ENCODE measurements around the gene OR51G1.

The OR51G1 gene

GRCh38 chr11:4887591-4887990, 36.5 kb downstream of the OR51G1 start:
- Histone ChIP-seq H3K4me3 (ENCODE audit: low read depth in 1 of 2, low read length in 2 of 2) (no peak overlapping the region), H3K79me2 (ENCODE audit: insufficient read depth, low read length) (no peaks in the 10 kb centered on the region), H3K4me2 (ENCODE audit: insufficient read depth, low read length) (no peak overlapping the region), H4K20me1 (ENCODE audit: insufficient read depth, low read length) (no peaks in the 10 kb centered on the region), H2AFZ (ENCODE audit: low read depth, low read length) (no peak overlapping the region), H3K36me3 (ENCODE audit: insufficient read depth, low read length) (no peaks in the 10 kb centered on the region), H3K27ac (ENCODE audit: low read length) (no peak overlapping the region), H3K4me1 (ENCODE audit: insufficient read depth, low read length) (no peaks in the 10 kb centered on the region), H3K9me3 (ENCODE audit: insufficient read depth, low read length, severe bottlenecking) (no peaks in the 10 kb centered on the region), H3K27me3 (ENCODE audit: insufficient read depth, low read length, poor library complexity) (peaks cover 8% of the 10 kb centered on the region), H3K9ac (ENCODE audit: low read depth, low read length) (no peak overlapping the region)
- no peak for ATAC-seq (ENCODE audit: insufficient read depth, low read depth)
- no peak for DNase-seq
- TF ChIP-seq CTCF (IDR thresholded peaks at IDR 0.05; ENCODE audit: borderline replicate concordance, extremely low read depth, low read length, poor library complexity, severe bottlenecking): no peak
- no peak for TF ChIP-seq EZH2 (IDR thresholded peaks at IDR 0.05; ENCODE audit: borderline replicate concordance, low read depth, low read length, severe bottlenecking)

- ATAC-seq (ENCODE audit: insufficient read depth, low read depth) (no peak), DNase-seq (no peak)
- Histone ChIP-seq H3K9ac (ENCODE audit: low read depth, low read length) (no peak overlapping the region), H3K9me3 (ENCODE audit: insufficient read depth, low read length, severe bottlenecking) (no peaks in the 10 kb centered on the region), H3K4me1 (ENCODE audit: insufficient read depth, low read length) (no peaks in the 10 kb centered on the region), H3K4me2 (ENCODE audit: insufficient read depth, low read length) (no peak overlapping the region), H3K36me3 (ENCODE audit: insufficient read depth, low read length) (no peaks in the 10 kb centered on the region), H3K79me2 (ENCODE audit: insufficient read depth, low read length) (no peaks in the 10 kb centered on the region), H3K4me3 (ENCODE audit: low read depth in 1 of 2, low read length in 2 of 2) (no peak overlapping the region), H4K20me1 (ENCODE audit: insufficient read depth, low read length) (no peaks in the 10 kb centered on the region), H3K27me3 (ENCODE audit: insufficient read depth, low read length, poor library complexity) (peaks cover 8% of the 10 kb centered on the region), H2AFZ (ENCODE audit: low read depth, low read length) (no peak overlapping the region), H3K27ac (ENCODE audit: low read length) (no peak overlapping the region)
- no peak for TF ChIP-seq CTCF (IDR thresholded peaks at IDR 0.05; ENCODE audit: borderline replicate concordance, extremely low read depth, low read length, poor library complexity, severe bottlenecking)
- no peak for TF ChIP-seq EZH2 (IDR thresholded peaks at IDR 0.05; ENCODE audit: borderline replicate concordance, low read depth, low read length, severe bottlenecking)
These were observed 38.0 kb downstream of the OR51G1 start for GRCh38 chr11:4886186-4886585.

GRCh38 chr11:4884361-4884760, 39.8 kb downstream of the OR51G1 start:
- H3K27me3 ChIP-seq (ENCODE audit: insufficient read depth, low read length, poor library complexity): peaks cover 12% of the 10 kb centered on the region
- no peak overlapping the region for H3K27ac ChIP-seq (ENCODE audit: low read length)
- no peaks in the 10 kb centered on the region for H4K20me1 ChIP-seq (ENCODE audit: insufficient read depth, low read length)
- no peak overlapping the region for H2AFZ ChIP-seq (ENCODE audit: low read depth, low read length)
- H3K9ac ChIP-seq (ENCODE audit: low read depth, low read length): no peak overlapping the region
- no peaks in the 10 kb centered on the region for H3K79me2 ChIP-seq (ENCODE audit: insufficient read depth, low read length)
- DNase-seq (no peak), ATAC-seq (ENCODE audit: insufficient read depth, low read depth) (no peak)
- TF ChIP-seq CTCF (IDR thresholded peaks at IDR 0.05; ENCODE audit: borderline replicate concordance, extremely low read depth, low read length, poor library complexity, severe bottlenecking): no peak
- TF ChIP-seq EZH2 (IDR thresholded peaks at IDR 0.05; ENCODE audit: borderline replicate concordance, low read depth, low read length, severe bottlenecking): no peak
- no peaks in the 10 kb centered on the region for H3K9me3 ChIP-seq (ENCODE audit: insufficient read depth, low read length, severe bottlenecking)
- no peaks in the 10 kb centered on the region for H3K36me3 ChIP-seq (ENCODE audit: insufficient read depth, low read length)
- H3K4me1 ChIP-seq (ENCODE audit: insufficient read depth, low read length): no peaks in the 10 kb centered on the region
- no peak overlapping the region for H3K4me2 ChIP-seq (ENCODE audit: insufficient read depth, low read length)
- H3K4me3 ChIP-seq (ENCODE audit: low read depth in 1 of 2, low read length in 2 of 2): no peak overlapping the region

- Histone ChIP-seq H3K4me3 (ENCODE audit: low read depth in 1 of 2, low read length in 2 of 2) (no peak overlapping the region), H3K27ac (ENCODE audit: low read length) (no peak overlapping the region), H3K9ac (ENCODE audit: low read depth, low read length) (no peak overlapping the region), H2AFZ (ENCODE audit: low read depth, low read length) (no peak overlapping the region), H3K27me3 (ENCODE audit: insufficient read depth, low read length, poor library complexity) (peaks cover 4% of the 10 kb centered on the region), H4K20me1 (ENCODE audit: insufficient read depth, low read length) (no peaks in the 10 kb centered on the region), H3K79me2 (ENCODE audit: insufficient read depth, low read length) (no peaks in the 10 kb centered on the region), H3K36me3 (ENCODE audit: insufficient read depth, low read length) (no peaks in the 10 kb centered on the region), H3K9me3 (ENCODE audit: insufficient read depth, low read length, severe bottlenecking) (no peaks in the 10 kb centered on the region), H3K4me2 (ENCODE audit: insufficient read depth, low read length) (no peak overlapping the region), H3K4me1 (ENCODE audit: insufficient read depth, low read length) (no peaks in the 10 kb centered on the region)
- TF ChIP-seq EZH2 (IDR thresholded peaks at IDR 0.05; ENCODE audit: borderline replicate concordance, low read depth, low read length, severe bottlenecking) (no peak), CTCF (IDR thresholded peaks at IDR 0.05; ENCODE audit: borderline replicate concordance, extremely low read depth, low read length, poor library complexity, severe bottlenecking) (no peak)
- DNase-seq (no peak), ATAC-seq (ENCODE audit: insufficient read depth, low read depth) (no peak)
These were observed 41.6 kb downstream of the OR51G1 start for GRCh38 chr11:4882543-4882942.
